ENCODE results near the gene RCOR2. TPM values are rescaled to one million over a fixed set of nuclear protein-coding genes. Genes with fewer than 3 reads are reported as not detected.

Gene RCOR2
- total and polyA plus RNA-seq, 2 donors (not counting 1 experiment from before 2014, with no cell fraction given): not detected

DNA sequence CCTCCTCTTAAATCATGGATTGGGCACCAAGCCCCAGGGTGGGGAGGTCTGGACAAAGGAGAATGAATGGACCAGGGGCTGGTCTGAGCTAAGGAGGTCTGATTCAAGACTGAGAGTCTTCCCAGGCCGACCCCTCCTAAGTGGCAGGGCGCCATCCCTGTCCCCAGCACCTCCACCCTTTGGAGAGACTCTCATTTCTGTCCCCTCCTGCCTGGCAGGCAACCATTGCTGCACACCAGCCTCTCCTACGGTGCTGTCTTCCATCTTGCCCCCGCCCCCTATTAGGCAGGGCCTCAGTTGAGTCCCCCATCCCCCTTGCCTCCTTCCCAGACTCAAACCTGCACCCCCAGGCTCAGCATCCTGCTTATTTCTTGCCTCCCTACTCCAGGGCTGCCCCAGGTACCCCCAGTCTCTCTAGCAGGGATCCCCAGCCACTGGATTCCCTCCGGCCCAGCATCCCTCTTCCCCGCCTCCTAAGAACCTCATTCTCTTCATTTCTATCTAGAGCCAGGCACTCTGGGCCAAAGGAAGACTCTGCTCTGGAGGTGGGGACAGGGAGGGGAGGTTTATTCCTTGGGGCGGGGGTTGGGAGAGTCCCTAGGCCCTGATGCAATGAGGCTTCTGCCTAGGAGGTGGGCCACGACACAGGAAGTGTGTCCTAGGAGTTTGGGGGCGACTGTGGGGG is 1.7 kb upstream of the RCOR2 start:
- POLR2A ChIA-PET: no interaction called here
- intact Hi-C loops (cut with micrococcal nuclease): loop anchor here (1.0 kb wide), 1 partner anchor 20 kb away; no protein-coding TSS in a partner anchor
- H3K4me2 ChIP-seq (replicated peaks; ENCODE audit: low read depth, low read length, poor library complexity, severe bottlenecking): peak overlapping the region; percentile 95
- H3K4me1 ChIP-seq (ENCODE audit: control insufficient read depth in 2 of 2, insufficient read depth in 2 of 2, low read length in 2 of 2): peaks cover 33% of the 10 kb centered on the region in 2 donors
- peaks cover 10% of the 10 kb centered on the region for H4K20me1 ChIP-seq (ENCODE audit: control insufficient read depth, insufficient read depth, low read length, poor library complexity, severe bottlenecking)
- no peaks in the 10 kb centered on the region for H3K79me2 ChIP-seq (ENCODE audit: control insufficient read depth, insufficient read depth, low read length)
- ATAC-seq (ENCODE audit: low read depth) (no peak), DNase-seq (peak; percentile 25)
- Mint-ChIP-seq H3K4me3 (peak overlapping the region; percentile 44), H3K9me3 (ENCODE audit: insufficient read depth) (no peaks in the 10 kb centered on the region), H3K4me1 (peaks cover 23% of the 10 kb centered on the region), H3K27me3 (peaks cover 6% of the 10 kb centered on the region), H3K27ac (no peak overlapping the region)
- H3K9me3 ChIP-seq (ENCODE audit: control extremely low read depth in 1 of 3, control insufficient read depth in 2 of 3, insufficient read depth in 1 of 3, low read length in 2 of 3): peaks cover 0 to 4% (median 0%) of the 10 kb centered on the region in 3 donors
- no peak overlapping the region for H3K4me3 ChIP-seq (ENCODE audit: control extremely low read depth in 1 of 5, extremely low read depth in 1 of 5, insufficient read depth in 1 of 5, low read depth in 2 of 5, low read length in 4 of 5)
- WGBS (ENCODE audit: insufficient coverage): 80% methylated on average over 7 of the region's 9 CpGs
- peak overlapping the region; percentile 62 for H2AFZ ChIP-seq (ENCODE audit: insufficient read depth, low read depth, low read length, poor library complexity, severe bottlenecking)
- H3K27ac ChIP-seq (ENCODE audit: low read length in 2 of 2): no peak overlapping the region
- CTCF ChIA-PET: interaction anchor here (2.4 kb wide), 1 partner anchor 82 kb away, joined by 12 read pairs; no protein-coding TSS in a partner anchor
- TF ChIP-seq, protein P1, sequence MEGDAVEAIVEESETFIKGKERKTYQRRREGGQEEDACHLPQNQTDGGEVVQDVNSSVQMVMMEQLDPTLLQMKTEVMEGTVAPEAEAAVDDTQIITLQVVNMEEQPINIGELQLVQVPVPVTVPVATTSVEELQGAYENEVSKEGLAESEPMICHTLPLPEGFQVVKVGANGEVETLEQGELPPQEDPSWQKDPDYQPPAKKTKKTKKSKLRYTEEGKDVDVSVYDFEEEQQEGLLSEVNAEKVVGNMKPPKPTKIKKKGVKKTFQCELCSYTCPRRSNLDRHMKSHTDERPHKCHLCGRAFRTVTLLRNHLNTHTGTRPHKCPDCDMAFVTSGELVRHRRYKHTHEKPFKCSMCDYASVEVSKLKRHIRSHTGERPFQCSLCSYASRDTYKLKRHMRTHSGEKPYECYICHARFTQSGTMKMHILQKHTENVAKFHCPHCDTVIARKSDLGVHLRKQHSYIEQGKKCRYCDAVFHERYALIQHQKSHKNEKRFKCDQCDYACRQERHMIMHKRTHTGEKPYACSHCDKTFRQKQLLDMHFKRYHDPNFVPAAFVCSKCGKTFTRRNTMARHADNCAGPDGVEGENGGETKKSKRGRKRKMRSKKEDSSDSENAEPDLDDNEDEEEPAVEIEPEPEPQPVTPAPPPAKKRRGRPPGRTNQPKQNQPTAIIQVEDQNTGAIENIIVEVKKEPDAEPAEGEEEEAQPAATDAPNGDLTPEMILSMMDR (IDR thresholded peaks at IDR 0.05): no peak
- TF ChIP-seq EZH2 (IDR thresholded peaks at IDR 0.05; ENCODE audit: borderline replicate concordance, insufficient read depth, low read depth, low read length, poor library complexity, severe bottlenecking): no peak
- no peak overlapping the region for H3K9ac ChIP-seq (ENCODE audit: low read length)
- H3K27me3 ChIP-seq (replicated peaks in 1 of 4; ENCODE audit: control extremely low read depth in 1 of 4, control insufficient read depth in 3 of 4, insufficient read depth in 4 of 4, low read length in 3 of 4): peaks cover 0 to 28% (median 9%) of the 10 kb centered on the region in 4 experiments
- no peaks in the 10 kb centered on the region for H3K36me3 ChIP-seq (replicated peaks in 1 of 2; ENCODE audit: control extremely low read depth in 1 of 2, control insufficient read depth in 1 of 2, extremely low read depth in 1 of 2, insufficient read depth in 2 of 2, low read length in 1 of 2)
